ENCODE data around the gene GALNTL6. TPM values are rescaled to one million over a fixed set of nuclear protein-coding genes. Genes with fewer than 3 reads are reported as not detected.

GALNTL6 gene
- polyA plus RNA-seq, 1 donor (not counting 4 experiments of a cell fraction or from before 2014, with no cell fraction given): not detected

DNA sequence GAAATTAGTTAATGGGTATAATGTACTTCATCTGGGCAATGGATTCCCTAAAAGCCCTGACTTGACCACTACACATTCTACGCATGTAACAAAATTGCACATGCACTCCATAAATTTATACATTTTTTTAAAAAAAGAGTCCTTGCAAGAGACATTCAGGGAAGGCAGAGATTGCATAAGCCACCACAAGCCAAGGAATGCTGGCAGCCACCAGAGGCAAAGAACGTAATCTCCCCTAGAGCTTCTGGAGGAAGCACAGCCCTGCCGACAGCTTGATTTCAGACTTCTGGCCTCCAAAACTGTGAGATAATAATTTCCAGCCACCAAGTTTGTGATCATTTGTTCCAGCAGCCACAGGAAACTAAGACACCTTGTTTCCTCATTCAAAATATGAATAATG is 1169.8 kb downstream of the GALNTL6 start:
- FAIRE-seq (no peak), DNase-seq (ENCODE audit: low read depth, low spot score) (no peak)
- peaks cover 28% of the 10 kb centered on the region for H3K4me1 ChIP-seq (ENCODE audit: control insufficient read depth, extremely low read depth, insufficient read depth, low read length)

DNA sequence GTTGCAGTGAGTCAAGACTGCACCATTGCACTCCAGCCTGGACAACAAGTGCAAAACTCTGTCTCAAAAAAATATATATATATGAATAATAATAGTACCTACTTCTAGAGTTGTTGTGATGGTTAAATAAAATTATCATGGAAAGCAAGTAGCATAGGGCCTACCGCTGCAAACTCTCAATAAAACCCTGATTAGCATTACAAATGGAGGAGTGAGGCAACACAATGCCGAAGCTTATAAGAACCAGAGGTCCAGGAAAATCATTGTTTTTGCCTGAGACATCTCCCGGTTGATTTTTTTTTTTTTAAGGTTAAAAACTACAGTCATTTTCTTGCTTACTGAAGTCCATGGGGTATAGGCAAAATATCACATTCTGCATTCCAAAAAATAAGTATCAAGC is 1170.4 kb downstream of the GALNTL6 start:
- H3K27ac ChIP-seq (ENCODE audit: control insufficient read depth, insufficient read depth, low read length): no peak overlapping the region
- no peak overlapping the region for H3K4me3 ChIP-seq (ENCODE audit: control insufficient read depth in 2 of 3, extremely low read depth in 1 of 3, insufficient read depth in 2 of 3, low read depth in 1 of 3, low read length in 3 of 3)
- H3K79me2 ChIP-seq (ENCODE audit: control insufficient read depth, insufficient read depth, low read length): no peaks in the 10 kb centered on the region
- DNase-seq (ENCODE audit: low read depth, low spot score) (no peak), FAIRE-seq (no peak)
- H3K4me2 ChIP-seq (ENCODE audit: control insufficient read depth, extremely low read depth, insufficient read depth, low read depth, low read length): no peak overlapping the region
- H3K4me1 ChIP-seq (ENCODE audit: control insufficient read depth, extremely low read depth, insufficient read depth, low read length): peaks cover 28% of the 10 kb centered on the region
- no peak overlapping the region for H3K9ac ChIP-seq (ENCODE audit: control insufficient read depth, extremely low read depth, insufficient read depth, low read length)
- no peaks in the 10 kb centered on the region for H3K9me1 ChIP-seq (ENCODE audit: control insufficient read depth, extremely low read depth, insufficient read depth, low read length)
- H3K27me3 ChIP-seq (ENCODE audit: control insufficient read depth, extremely low read depth, insufficient read depth, low read length): no peaks in the 10 kb centered on the region
- peaks cover 2% of the 10 kb centered on the region for H3K9me3 ChIP-seq (ENCODE audit: control insufficient read depth, low read depth, low read length)
- no peak overlapping the region for H2AFZ ChIP-seq (ENCODE audit: control insufficient read depth, low read length)
- TF ChIP-seq CTCF (optimal IDR thresholded peaks at IDR 0.05 in 1 of 3, IDR thresholded peaks at IDR 0.05 in 1 of 3, conservative IDR thresholded peaks at IDR 0.05 in 1 of 3; ENCODE audit: extremely low read depth in 1 of 3, insufficient read depth in 2 of 3, low read length in 3 of 3) (no peak), EZH2 (IDR thresholded peaks at IDR 0.05; ENCODE audit: low read length) (no peak)
- dilution Hi-C loops (cut with MboI; ENCODE audit: extremely low pct_ligation_motif_present, low sequenced_read_pairs): no loop called here
- no peaks in the 10 kb centered on the region for H4K20me1 ChIP-seq (ENCODE audit: control insufficient read depth, extremely low read depth, insufficient read depth, low read length)
- no peaks in the 10 kb centered on the region for H3K36me3 ChIP-seq (ENCODE audit: control insufficient read depth in 2 of 2, extremely low read depth in 1 of 2, insufficient read depth in 2 of 2, low read length in 2 of 2)

More for the DNA sequence above, 1169.8 kb downstream of the GALNTL6 start:
- no peak overlapping the region for H3K4me3 ChIP-seq (ENCODE audit: control insufficient read depth in 2 of 3, extremely low read depth in 1 of 3, insufficient read depth in 2 of 3, low read depth in 1 of 3, low read length in 3 of 3)
- no peaks in the 10 kb centered on the region for H3K79me2 ChIP-seq (ENCODE audit: control insufficient read depth, insufficient read depth, low read length)
- no peaks in the 10 kb centered on the region for H3K27me3 ChIP-seq (ENCODE audit: control insufficient read depth, extremely low read depth, insufficient read depth, low read length)
- H3K9ac ChIP-seq (ENCODE audit: control insufficient read depth, extremely low read depth, insufficient read depth, low read length): no peak overlapping the region
- no peak overlapping the region for H3K4me2 ChIP-seq (ENCODE audit: control insufficient read depth, extremely low read depth, insufficient read depth, low read depth, low read length)
- no peaks in the 10 kb centered on the region for H3K36me3 ChIP-seq (ENCODE audit: control insufficient read depth in 2 of 2, extremely low read depth in 1 of 2, insufficient read depth in 2 of 2, low read length in 2 of 2)
- no peaks in the 10 kb centered on the region for H4K20me1 ChIP-seq (ENCODE audit: control insufficient read depth, extremely low read depth, insufficient read depth, low read length)
- TF ChIP-seq EZH2 (IDR thresholded peaks at IDR 0.05; ENCODE audit: low read length): no peak
- no peak for TF ChIP-seq CTCF (optimal IDR thresholded peaks at IDR 0.05 in 1 of 3, IDR thresholded peaks at IDR 0.05 in 1 of 3, conservative IDR thresholded peaks at IDR 0.05 in 1 of 3; ENCODE audit: extremely low read depth in 1 of 3, insufficient read depth in 2 of 3, low read length in 3 of 3)
- H3K9me1 ChIP-seq (ENCODE audit: control insufficient read depth, extremely low read depth, insufficient read depth, low read length): no peaks in the 10 kb centered on the region
- no peaks in the 10 kb centered on the region for H3K9me3 ChIP-seq (ENCODE audit: control insufficient read depth, low read depth, low read length)
- H3K27ac ChIP-seq (ENCODE audit: control insufficient read depth, insufficient read depth, low read length): peak overlapping the region; percentile 33
- dilution Hi-C loops (cut with MboI; ENCODE audit: extremely low pct_ligation_motif_present, low sequenced_read_pairs): no loop called here
- H2AFZ ChIP-seq (ENCODE audit: control insufficient read depth, low read length): no peak overlapping the region

All from keratinocyte (primary cell).